Tibial nerve (tissue), 4 donors: ENCODE results near the gene RAB8A. TPM values are rescaled to one million over a fixed set of nuclear protein-coding genes. Genes with fewer than 3 reads are reported as not detected.
A peak's percentile ranks its signal among the peaks of the same experiment; 100 is the strongest.

Source experiments
- DNase-seq, 2 donors: peaks; one replicate each; pipeline ENCODE4 v3.0.0-alpha.2; 2019; ENCODE audit warnings: low spot score in 2 of 2
- H3K27ac ChIP-seq, 4 donors: fragments of 200-600 bp; sonication (generic) in 3 of 4; one replicate each; pipeline ENCODE4 v1.5.1; 2017 to 2019; ENCODE audit warnings: mild to moderate bottlenecking in 1 of 4
- H3K27me3 ChIP-seq, 2 donors: fragments of 200-600 bp; sonication (generic) in 1 of 2; one replicate each; pipeline versions ENCODE4 v1.5.1 to v1.6.0; 2017 to 2019
- H3K36me3 ChIP-seq, 3 donors: fragments of 200-600 bp; sonication (generic); one replicate each; pipeline ENCODE4 v1.5.1; 2018 to 2019
- H3K4me1 ChIP-seq, 4 donors: fragments of 200-600 bp; sonication (generic) in 3 of 4; one replicate each; pipeline ENCODE4 v1.5.1; 2017 to 2019
- H3K4me3 ChIP-seq, 4 donors: fragments of 200-600 bp; sonication (generic) in 3 of 4; one replicate each; pipeline ENCODE4 v1.5.1; 2017 to 2019; ENCODE audit warnings: mild to moderate bottlenecking in 1 of 4, moderate library complexity in 1 of 4
- H3K9me3 ChIP-seq, 4 donors: fragments of 200-600 bp; sonication (generic) in 3 of 4; one replicate each; pipeline ENCODE4 v1.5.1; 2017 to 2019
- CTCF ChIP-seq, 5 experiments: fragments of 200-600 bp in 3 of 5; fragments of 450-650 bp in 2 of 5; sonication (generic) in 3 of 5; IDR thresholded peaks; one replicate each; pipeline ENCODE4 v1.5.1; 2016 to 2019; ENCODE audit warnings: antibody characterized with exemption in 5 of 5, mild to moderate bottlenecking in 3 of 5, moderate library complexity in 2 of 5
- EP300 ChIP-seq, 2 donors: sonication (generic); formaldehyde crosslinking; IDR thresholded peaks; one replicate each; pipeline ENCODE4 v1.6.1; 2017; ENCODE audit warnings: antibody characterized with exemption in 2 of 2, mild to moderate bottlenecking in 1 of 2
- POLR2A ChIP-seq, 2 donors: fragments of 450-650 bp; IDR thresholded peaks; one replicate each; pipeline ENCODE4 v1.6.1; 2017; ENCODE audit warnings: antibody characterized with exemption in 2 of 2, mild to moderate bottlenecking in 2 of 2, moderate library complexity in 2 of 2
- WGBS, 2 donors: methylation state at CpG; one replicate each; pipeline ENCODE4 v1.1.5; 2018; 5-methylcytosine and 5-hydroxymethylcytosine counted together
- total RNA-seq, 4 donors: library from RNA; depleted of rRNA; stranded (reverse); fragments of >200 nt; gene quantifications; one replicate each; pipeline ENCODE4 v1.1.0, GENCODE V29; 2016

Gene RAB8A
- total RNA-seq, 4 donors from 2014 or later = 27.3 to 42.9 (median 36.3) TPM

GRCh38 chr19:16088351-16089009 lies 23.2 kb upstream of the RAB8A start:
- TF ChIP-seq POLR2A (IDR thresholded peaks at IDR 0.05) (no peak), EP300 (IDR thresholded peaks at IDR 0.05) (peak in 1 of 2 donors; percentile 40), CTCF (IDR thresholded peaks at IDR 0.05) (no peak)
- Histone ChIP-seq H3K36me3 (peaks cover 16 to 100% (median 57%) of the 10 kb centered on the region in 3 donors), H3K4me1 (peaks cover 0 to 73% (median 31%) of the 10 kb centered on the region in 4 donors), H3K27me3 (no peaks in the 10 kb centered on the region), H3K4me3 (no peak overlapping the region), H3K9me3 (no peaks in the 10 kb centered on the region), H3K27ac (peak overlapping the region; percentile 52 to 77 (median 65))
- DNase-seq = no peak
- WGBS, 2 donors = 45 to 52% methylated on average over 17 of the region's 17 CpGs

GRCh38 chr19:16089010-16089846 lies 22.5 kb upstream of the RAB8A start:
- Histone ChIP-seq H3K4me1 (peaks cover 0 to 75% (median 30%) of the 10 kb centered on the region in 4 donors), H3K9me3 (no peaks in the 10 kb centered on the region), H3K27ac (peak overlapping the region; percentile 52 to 78 (median 65)), H3K4me3 (no peak overlapping the region), H3K27me3 (no peaks in the 10 kb centered on the region), H3K36me3 (peaks cover 16 to 100% (median 64%) of the 10 kb centered on the region in 3 donors)
- DNase-seq = no peak
- TF ChIP-seq EP300 (IDR thresholded peaks at IDR 0.05) (no peak), CTCF (IDR thresholded peaks at IDR 0.05) (no peak), POLR2A (IDR thresholded peaks at IDR 0.05) (no peak)
- 43 to 50% methylated on average over 10 of the region's 10 CpGs for WGBS, 2 donors

DNA sequence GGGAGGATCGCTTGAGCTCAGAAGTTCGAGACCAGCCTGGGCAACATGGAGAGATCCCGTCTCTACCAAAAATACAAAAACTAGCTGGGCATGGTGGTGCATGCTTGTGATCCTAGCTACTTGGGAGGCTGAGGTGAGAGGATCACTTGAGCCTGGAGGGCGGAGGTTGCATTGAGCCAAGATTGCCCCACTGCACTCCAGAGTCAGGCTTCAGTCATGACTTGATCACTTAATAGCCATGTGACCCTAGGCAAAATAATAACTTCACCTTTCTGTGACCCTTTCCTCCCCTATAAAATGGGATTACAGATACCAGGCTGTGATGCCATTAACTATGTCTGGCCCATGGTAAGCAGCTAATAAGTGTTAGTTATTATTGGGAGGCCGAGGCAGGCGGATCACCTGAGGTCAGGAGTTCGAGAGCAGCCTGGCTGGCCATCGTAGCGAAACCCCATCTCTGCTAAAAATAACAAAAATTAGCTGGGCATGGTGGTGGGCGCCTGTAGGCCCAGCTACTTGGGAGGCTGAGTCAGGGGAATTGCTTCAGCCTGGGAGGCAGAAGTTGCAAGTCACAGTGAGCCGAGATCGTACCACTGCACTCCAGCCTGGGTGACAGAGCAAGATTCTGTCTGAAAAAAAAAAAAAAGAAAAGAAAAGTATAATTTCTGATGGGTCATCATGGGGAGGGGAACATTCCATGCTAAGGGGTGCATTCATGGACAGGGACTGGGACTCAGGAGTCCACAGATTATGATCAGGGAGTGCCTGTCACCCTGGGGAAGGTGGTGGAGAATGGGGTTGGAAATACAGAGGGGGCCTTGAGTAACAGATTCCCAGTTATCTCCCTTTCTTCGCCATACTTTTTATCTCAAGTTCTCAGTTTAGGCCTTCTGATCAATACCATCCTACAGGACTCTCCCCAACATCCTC lies 19.9 kb upstream of the RAB8A start:
- no peaks in the 10 kb centered on the region for H3K9me3 ChIP-seq
- peaks cover 15 to 98% (median 66%) of the 10 kb centered on the region in 3 donors for H3K36me3 ChIP-seq
- no peaks in the 10 kb centered on the region for H3K27me3 ChIP-seq
- TF ChIP-seq POLR2A (IDR thresholded peaks at IDR 0.05) (no peak), EP300 (IDR thresholded peaks at IDR 0.05) (no peak), CTCF (IDR thresholded peaks at IDR 0.05) (no peak)
- peak overlapping the region in 2 of 4 donors; percentile 40 to 78 for H3K27ac ChIP-seq
- 90 to 96% methylated on average over 8 to 13 of the region's 13 CpGs for WGBS, 2 donors
- no peak for DNase-seq
- H3K4me1 ChIP-seq = peaks cover 0 to 69% (median 27%) of the 10 kb centered on the region in 4 donors
- no peak overlapping the region for H3K4me3 ChIP-seq

DNA sequence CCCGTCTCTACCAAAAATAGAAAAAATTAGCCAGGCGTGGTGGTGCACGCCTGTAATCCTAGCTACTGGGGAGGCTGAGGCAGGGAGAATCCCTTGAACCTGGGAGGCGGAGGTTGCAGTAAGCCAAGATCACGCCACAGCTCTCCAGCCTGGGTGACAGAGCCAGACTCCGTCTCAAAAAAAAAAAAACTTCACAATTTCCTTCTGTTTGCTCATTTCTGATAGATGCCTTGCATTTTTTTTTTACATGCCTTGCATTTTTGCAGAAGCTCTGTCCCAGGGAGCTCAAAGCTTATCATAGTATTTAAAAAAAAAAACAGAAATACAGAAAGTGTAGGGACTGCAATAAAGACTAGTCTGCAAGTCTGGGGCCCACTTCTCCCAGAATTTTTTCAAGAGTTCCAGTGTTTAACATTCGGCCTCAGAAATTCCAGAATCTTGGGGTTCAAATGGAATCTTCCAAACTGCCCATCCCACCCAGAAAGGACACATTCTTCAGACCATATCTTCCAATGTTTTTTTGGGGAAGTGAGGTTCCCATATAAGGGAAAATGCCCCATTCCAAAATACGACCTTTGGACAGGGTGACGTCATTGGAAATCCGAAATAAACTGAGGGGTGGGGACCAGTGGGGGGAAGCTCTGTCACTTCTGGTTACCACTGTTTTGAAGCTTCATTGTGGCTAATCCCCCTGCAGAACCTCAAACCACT lies 17.2 kb upstream of the RAB8A start:
- WGBS, 2 donors = 56 to 57% methylated on average over 10 of the region's 10 CpGs
- DNase-seq = no peak
- Histone ChIP-seq H3K27ac (peak overlapping the region in 3 of 4 donors; percentile 44 to 82 (median 80)), H3K27me3 (no peaks in the 10 kb centered on the region), H3K4me1 (peaks cover 0 to 53% (median 14%) of the 10 kb centered on the region in 4 donors), H3K9me3 (no peaks in the 10 kb centered on the region), H3K36me3 (peaks cover 15 to 98% (median 44%) of the 10 kb centered on the region in 3 donors), H3K4me3 (no peak overlapping the region)
- no peak for TF ChIP-seq EP300 (IDR thresholded peaks at IDR 0.05)
- TF ChIP-seq CTCF (IDR thresholded peaks at IDR 0.05) = no peak
- TF ChIP-seq POLR2A (IDR thresholded peaks at IDR 0.05) = no peak
